Measurements from ENCODE around the gene CARS2. TPM values are rescaled to one million over a fixed set of nuclear protein-coding genes. Genes with fewer than 3 reads are reported as not detected.
"Not testable (repeated sequence)": the region's sequence is repeated elsewhere in the genome, so short reads cannot be mapped to it uniquely, and the experiment has no call there.

The CARS2 gene
- polyA plus RNA-seq, 2 of the 4 experiments (the other 2 are of a cell fraction) = 31.5 to 41.4 TPM

DNA sequence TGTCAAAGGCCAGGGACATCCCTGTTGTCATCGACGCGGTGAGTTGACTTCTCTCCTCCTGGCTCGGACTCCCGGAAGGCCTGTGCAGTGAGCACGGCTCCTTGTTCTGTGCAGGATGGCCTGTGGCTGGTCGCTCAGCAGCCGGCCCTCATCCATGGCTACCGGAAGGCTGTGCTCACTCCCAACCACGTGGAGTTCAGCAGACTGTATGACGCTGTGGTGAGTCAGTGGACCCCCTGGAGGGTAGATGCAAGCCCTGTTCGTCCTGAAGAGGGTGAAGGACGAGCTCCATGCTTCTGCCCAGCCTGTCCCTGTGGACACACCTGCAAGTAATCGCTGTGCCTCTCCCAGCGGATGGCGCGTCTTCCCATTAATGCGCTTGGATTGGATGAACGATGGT, 71.4 kb downstream of the CARS2 start (continued):
- TF ChIP-seq KDM1A (IDR thresholded peaks at IDR 0.05; ENCODE audit: low read depth) (no peak), EHMT2 (IDR thresholded peaks at IDR 0.05; ENCODE audit: low read depth) (no peak)

DNA sequence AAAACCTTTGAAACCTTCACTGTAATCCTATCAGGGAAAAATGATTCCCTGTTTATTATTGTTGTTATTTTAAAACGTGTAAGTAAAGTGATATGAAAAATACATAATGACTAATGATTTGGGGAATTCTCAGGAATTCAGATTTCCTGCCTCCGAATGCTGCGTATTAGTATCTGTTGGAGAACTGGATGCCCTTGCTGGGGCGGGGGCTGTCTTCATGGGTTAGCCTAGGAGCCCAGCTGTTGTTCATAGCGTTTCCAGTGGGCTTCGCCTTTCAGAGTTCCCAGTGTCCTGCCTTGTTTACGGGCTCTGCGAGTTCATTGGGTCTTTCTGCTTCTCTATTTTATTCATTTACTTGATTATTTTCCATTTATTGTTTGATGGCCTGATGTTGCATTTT, 72.1 kb downstream of the CARS2 start:
- FAIRE-seq = no peak
- Histone ChIP-seq H3K4me3 (no peak overlapping the region), H3K27ac (no peak overlapping the region), H3K4me1 (peaks cover 5% of the 10 kb centered on the region; the same call in 1 of the 3 replicates), H3K9me3 (no peaks in the 10 kb centered on the region), H3K4me2 (no peak overlapping the region)
- TF ChIP-seq, protein P1, sequence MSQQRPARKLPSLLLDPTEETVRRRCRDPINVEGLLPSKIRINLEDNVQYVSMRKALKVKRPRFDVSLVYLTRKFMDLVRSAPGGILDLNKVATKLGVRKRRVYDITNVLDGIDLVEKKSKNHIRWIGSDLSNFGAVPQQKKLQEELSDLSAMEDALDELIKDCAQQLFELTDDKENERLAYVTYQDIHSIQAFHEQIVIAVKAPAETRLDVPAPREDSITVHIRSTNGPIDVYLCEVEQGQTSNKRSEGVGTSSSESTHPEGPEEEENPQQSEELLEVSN (IDR thresholded peaks at IDR 0.05; ENCODE audit: borderline replicate concordance, low read depth) = no peak
- no peak for TF ChIP-seq NR3C1 (IDR thresholded peaks at IDR 0.05)
- no peak for TF ChIP-seq RNF2 (IDR thresholded peaks at IDR 0.05; ENCODE audit: borderline replicate concordance, low read depth)
- TF ChIP-seq, protein P2, sequence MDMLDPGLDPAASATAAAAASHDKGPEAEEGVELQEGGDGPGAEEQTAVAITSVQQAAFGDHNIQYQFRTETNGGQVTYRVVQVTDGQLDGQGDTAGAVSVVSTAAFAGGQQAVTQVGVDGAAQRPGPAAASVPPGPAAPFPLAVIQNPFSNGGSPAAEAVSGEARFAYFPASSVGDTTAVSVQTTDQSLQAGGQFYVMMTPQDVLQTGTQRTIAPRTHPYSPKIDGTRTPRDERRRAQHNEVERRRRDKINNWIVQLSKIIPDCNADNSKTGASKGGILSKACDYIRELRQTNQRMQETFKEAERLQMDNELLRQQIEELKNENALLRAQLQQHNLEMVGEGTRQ (IDR thresholded peaks at IDR 0.05) = no peak
- TF ChIP-seq, protein P3, sequence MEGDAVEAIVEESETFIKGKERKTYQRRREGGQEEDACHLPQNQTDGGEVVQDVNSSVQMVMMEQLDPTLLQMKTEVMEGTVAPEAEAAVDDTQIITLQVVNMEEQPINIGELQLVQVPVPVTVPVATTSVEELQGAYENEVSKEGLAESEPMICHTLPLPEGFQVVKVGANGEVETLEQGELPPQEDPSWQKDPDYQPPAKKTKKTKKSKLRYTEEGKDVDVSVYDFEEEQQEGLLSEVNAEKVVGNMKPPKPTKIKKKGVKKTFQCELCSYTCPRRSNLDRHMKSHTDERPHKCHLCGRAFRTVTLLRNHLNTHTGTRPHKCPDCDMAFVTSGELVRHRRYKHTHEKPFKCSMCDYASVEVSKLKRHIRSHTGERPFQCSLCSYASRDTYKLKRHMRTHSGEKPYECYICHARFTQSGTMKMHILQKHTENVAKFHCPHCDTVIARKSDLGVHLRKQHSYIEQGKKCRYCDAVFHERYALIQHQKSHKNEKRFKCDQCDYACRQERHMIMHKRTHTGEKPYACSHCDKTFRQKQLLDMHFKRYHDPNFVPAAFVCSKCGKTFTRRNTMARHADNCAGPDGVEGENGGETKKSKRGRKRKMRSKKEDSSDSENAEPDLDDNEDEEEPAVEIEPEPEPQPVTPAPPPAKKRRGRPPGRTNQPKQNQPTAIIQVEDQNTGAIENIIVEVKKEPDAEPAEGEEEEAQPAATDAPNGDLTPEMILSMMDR (IDR thresholded peaks at IDR 0.05) = no peak
- no peak for TF ChIP-seq POLR2AphosphoS2 (conservative IDR thresholded peaks at IDR 0.05; ENCODE audit: low read length)
- no peak for TF ChIP-seq EHMT2 (IDR thresholded peaks at IDR 0.05; ENCODE audit: low read depth)
- TF ChIP-seq RFX5 (IDR thresholded peaks at IDR 0.05) = no peak
- no peak for TF ChIP-seq CHD4 (IDR thresholded peaks at IDR 0.05; ENCODE audit: borderline replicate concordance)
- TF ChIP-seq, protein P4, sequence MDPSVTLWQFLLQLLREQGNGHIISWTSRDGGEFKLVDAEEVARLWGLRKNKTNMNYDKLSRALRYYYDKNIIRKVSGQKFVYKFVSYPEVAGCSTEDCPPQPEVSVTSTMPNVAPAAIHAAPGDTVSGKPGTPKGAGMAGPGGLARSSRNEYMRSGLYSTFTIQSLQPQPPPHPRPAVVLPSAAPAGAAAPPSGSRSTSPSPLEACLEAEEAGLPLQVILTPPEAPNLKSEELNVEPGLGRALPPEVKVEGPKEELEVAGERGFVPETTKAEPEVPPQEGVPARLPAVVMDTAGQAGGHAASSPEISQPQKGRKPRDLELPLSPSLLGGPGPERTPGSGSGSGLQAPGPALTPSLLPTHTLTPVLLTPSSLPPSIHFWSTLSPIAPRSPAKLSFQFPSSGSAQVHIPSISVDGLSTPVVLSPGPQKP (IDR thresholded peaks at IDR 0.05; ENCODE audit: low read depth, low read length) = no peak
- no peak for TF ChIP-seq RCOR1 (IDR thresholded peaks at IDR 0.05; ENCODE audit: low read depth, low read length)
- TF ChIP-seq JUNB (IDR thresholded peaks at IDR 0.05) = no peak
- no peak for DNase-seq (ENCODE audit: low read depth in 1 of 2, low spot score in 1 of 2)
- CTCF ChIA-PET = no interaction called here
- POLR2A ChIA-PET = no interaction called here
- WGBS (ENCODE audit: missing lambda C conversion rate) = 85% methylated on average over 8 of the region's 8 CpGs
- no peak for ATAC-seq

DNA sequence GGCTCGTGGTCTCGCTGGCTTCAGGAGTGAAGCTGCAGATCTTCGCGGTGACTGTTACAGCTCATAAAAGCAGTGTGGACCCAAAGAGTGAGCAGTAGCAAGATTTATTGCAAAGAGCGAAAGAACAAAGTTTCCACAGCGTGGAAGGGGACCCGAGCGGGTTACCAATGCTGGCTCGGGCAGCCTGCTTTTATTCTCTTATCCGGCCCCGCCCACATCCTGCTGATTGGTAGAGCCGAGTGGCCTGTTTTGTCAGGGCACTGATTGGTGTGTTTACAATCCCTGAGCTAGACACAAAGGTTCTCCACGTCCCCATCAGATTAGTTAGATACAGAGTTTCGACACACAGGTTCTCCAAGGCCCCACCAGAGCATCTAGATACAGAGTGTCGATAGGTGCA, 73.7 kb downstream of the CARS2 start:
- H3K4me1 ChIP-seq; H3K9me3 ChIP-seq; DNase-seq (ENCODE audit: low read depth in 1 of 2, low spot score in 1 of 2); H3K27ac ChIP-seq; H3K4me2 ChIP-seq; H3K4me3 ChIP-seq; CTCF ChIA-PET; POLR2A ChIA-PET; ATAC-seq; FAIRE-seq: not testable (repeated sequence)
- WGBS (ENCODE audit: missing lambda C conversion rate) = 96% methylated on average over 15 of the region's 15 CpGs

DNA sequence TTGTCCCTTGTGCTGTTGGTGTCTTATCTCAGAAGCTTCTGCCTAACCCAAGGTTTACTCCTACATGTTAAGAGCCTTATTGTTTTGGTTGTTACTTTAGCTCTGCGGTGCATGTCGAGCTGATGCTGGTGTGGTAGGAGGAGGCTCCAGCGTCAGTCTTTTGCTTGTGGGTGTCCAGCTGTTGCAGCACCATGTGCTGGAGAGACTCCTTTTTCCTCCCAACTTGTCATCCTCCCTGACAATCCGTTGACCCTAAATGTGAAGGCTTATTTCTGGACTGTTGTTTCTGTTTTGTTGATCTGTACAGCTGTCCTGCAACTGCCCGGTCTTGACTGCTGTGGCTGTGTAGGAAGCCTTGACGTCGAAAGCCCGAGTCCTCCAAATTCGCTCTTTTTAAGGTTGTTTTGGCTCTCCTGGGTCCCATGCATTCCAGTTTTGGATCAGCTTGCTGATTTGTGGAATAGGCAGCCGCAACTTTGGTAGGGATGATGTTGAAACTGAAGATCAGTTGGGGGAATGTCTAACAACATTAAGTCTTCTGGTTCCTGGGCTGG, 75.3 kb downstream of the CARS2 start:
- Histone ChIP-seq H3K9me3 (no peaks in the 10 kb centered on the region), H3K4me3 (no peak overlapping the region), H3K27ac (no peak overlapping the region), H3K4me2 (no peak overlapping the region), H3K4me1 (peaks cover 5% of the 10 kb centered on the region; the same call in 1 of the 3 replicates)
- ATAC-seq (no peak), FAIRE-seq (no peak), DNase-seq (ENCODE audit: low read depth in 1 of 2, low spot score in 1 of 2) (no peak)
- ChIA-PET POLR2A (no interaction called here), CTCF (interaction anchor here (0.7 to 1.3 kb wide), 2 partner anchors 10 to 175 kb away, joined by 3 to 4 read pairs; no protein-coding TSS in a partner anchor)
- TF ChIP-seq FOXS1 (CRISPR knock-in tag; IDR thresholded peaks at IDR 0.05) (no peak), EHMT2 (IDR thresholded peaks at IDR 0.05; ENCODE audit: low read depth) (no peak), CEBPB (IDR thresholded peaks at IDR 0.05) (no peak), CBX8 (IDR thresholded peaks at IDR 0.05) (no peak), HEYL (CRISPR knock-in tag; IDR thresholded peaks at IDR 0.05) (no peak), NFE2L2 (conservative IDR thresholded peaks at IDR 0.05; ENCODE audit: low read length) (no peak), POLR2A (IDR thresholded peaks at IDR 0.05; ENCODE audit: low read length) (no peak)
- TF ChIP-seq, protein P4 (IDR thresholded peaks at IDR 0.05; ENCODE audit: low read depth, low read length) = no peak
- TF ChIP-seq, protein P1 (IDR thresholded peaks at IDR 0.05; ENCODE audit: borderline replicate concordance, low read depth) = no peak
- WGBS (ENCODE audit: missing lambda C conversion rate) = 93% methylated on average over 10 of the region's 10 CpGs
